PC-3 (cell line): ENCODE results near the gene FSD1L. TPM values are rescaled to one million over a fixed set of nuclear protein-coding genes. Genes with fewer than 3 reads are reported as not detected.
A peak's percentile ranks its signal among the peaks of the same experiment; 100 is the strongest.

Source experiments
- ATAC-seq: fragments of 200-7000 bp; cut with Tn5 transposase; 2 replicates; pipeline ENCODE4 v1.9.1; 2020; ENCODE audit warnings: mild to moderate bottlenecking, moderate library complexity
- BruUV-seq: library from RNA; stranded (reverse); fragments of 400-500 nt; replicated peaks from 2 replicates; lab custom pipeline; 2021; lab: Mats Ljungman, UMichigan
- CTCF ChIA-PET: fragments of 300-600 bp; sonication (Branson Sonifier 250); formaldehyde crosslinking; loops from one replicate; lab custom pipeline; 2022; ENCODE audit warnings: antibody characterized with exemption; lab: Charles Lee
- POLR2A ChIA-PET: fragments of 300-600 bp; sonication (Branson Sonifier 250); formaldehyde crosslinking; loops from one replicate; lab custom pipeline; 2022; ENCODE audit warnings: antibody characterized with exemption; ENCODE audit not compliant: unreplicated experiment; lab: Charles Lee
- DNase-seq: peaks from one replicate; pipeline ENCODE4 v3.0.0-alpha.2; 2015
- H2AFZ ChIP-seq: fragments of 300-600 bp; sonication (generic); 2 replicates; pipeline ENCODE4 v1.6.0; 2016; ENCODE audit warnings: antibody characterized with exemption, low read length
- H3F3A ChIP-seq: fragments of 300-600 bp; sonication (generic); one replicate; pipeline ENCODE4 v1.6.0; 2017; ENCODE audit warnings: antibody characterized with exemption, low read length, control low read depth, mild to moderate bottlenecking; ENCODE audit not compliant: unreplicated experiment
- H3K27ac ChIP-seq: fragments of 300-600 bp; sonication (generic); 2 replicates; pipeline ENCODE4 v1.5.1; 2016; ENCODE audit warnings: mild to moderate bottlenecking, low read length
- H3K27me3 ChIP-seq: fragments of 300-600 bp; sonication (generic); 2 replicates; pipeline ENCODE4 v1.6.1; 2016; ENCODE audit warnings: low read length, mixed read lengths
- H3K36me3 ChIP-seq: fragments of 300-600 bp; sonication (generic); 2 replicates; pipeline ENCODE4 v1.6.1; 2016; ENCODE audit warnings: low read depth, mixed run types, low read length, mixed read lengths
- H3K4me1 ChIP-seq: fragments of 300-600 bp; sonication (generic); 2 replicates; pipeline ENCODE4 v1.5.1; 2016; ENCODE audit warnings: low read length; ENCODE audit not compliant: insufficient read depth
- H3K4me2 ChIP-seq: fragments of 300-600 bp; sonication (generic); 2 replicates; pipeline ENCODE4 v1.6.0; 2016; ENCODE audit warnings: low read length
- H3K4me3 ChIP-seq: fragments of 300-600 bp; sonication (generic); 2 replicates; pipeline ENCODE4 v1.5.1; 2016; ENCODE audit warnings: mild to moderate bottlenecking, low read length, mixed read lengths
- H3K79me2 ChIP-seq: fragments of 300-600 bp; sonication (generic); 2 replicates; pipeline ENCODE4 v1.6.1; 2017; ENCODE audit warnings: low read length, mixed read lengths
- H3K9ac ChIP-seq: fragments of 300-600 bp; sonication (generic); 2 replicates; pipeline ENCODE4 v1.6.0; 2016; ENCODE audit warnings: mild to moderate bottlenecking, low read length
- H3K9me2 ChIP-seq: fragments of 300-600 bp; sonication (generic); replicated peaks from 2 replicates; pipeline ENCODE4 v1.6.1; 2016; ENCODE audit warnings: mixed run types, low read length, mixed read lengths
- H3K9me3 ChIP-seq: fragments of 300-600 bp; sonication (generic); 2 replicates; pipeline ENCODE4 v1.6.1; 2016; ENCODE audit warnings: low read length, mixed read lengths
- H4K20me1 ChIP-seq: fragments of 300-600 bp; sonication (generic); 2 replicates; pipeline ENCODE4 v1.6.1; 2016; ENCODE audit warnings: low read length, mixed read lengths
- CTCF ChIP-seq: fragments of 300-600 bp; sonication (generic); conservative IDR thresholded peaks from 2 replicates; pipeline ENCODE4 v1.5.1; 2017; ENCODE audit warnings: antibody characterized with exemption, low read depth, mild to moderate bottlenecking, low read length
- EZH2 ChIP-seq: fragments of 300-600 bp; sonication (generic); IDR thresholded peaks from one replicate; pipeline ENCODE4 v1.6.1; 2017; ENCODE audit warnings: antibody characterized with exemption, mild to moderate bottlenecking, low read length; ENCODE audit not compliant: unreplicated experiment
- EZH2phosphoT487 ChIP-seq: fragments of 300-600 bp; sonication (generic); IDR thresholded peaks from 2 replicates; pipeline ENCODE4 v1.6.1; 2018; ENCODE audit warnings: mild to moderate bottlenecking, antibody characterized with exemption, low read length, borderline replicate concordance
- intact Hi-C: fragments of 100-400 bp; cut with micrococcal nuclease; formaldehyde crosslinking; loops from 2 replicates; pipeline ENCODE4 v1.9.0; 2023
- total RNA-seq: library from RNA; depleted of rRNA; stranded (reverse); fragments of >200 nt; gene quantifications from 2 replicates; pipeline ENCODE4 v1.2.3, GENCODE V29; 2014

Gene FSD1L
- total RNA-seq, 1 experiment from 2014 or later: 1.7 TPM

- intact Hi-C loops: loop anchor here (10.0 kb wide), 1 partner anchor 72 kb away; no protein-coding TSS in a partner anchor
- Histone ChIP-seq H2AFZ (no peak overlapping the region), H3K4me1 (no peaks in the 10 kb centered on the region), H3F3A (no peaks in the 10 kb centered on the region), H3K27ac (no peak overlapping the region), H3K4me3 (no peak overlapping the region), H3K9me2 (no peaks in the 10 kb centered on the region), H4K20me1 (no peaks in the 10 kb centered on the region), H3K4me2 (no peak overlapping the region), H3K79me2 (no peaks in the 10 kb centered on the region), H3K27me3 (no peaks in the 10 kb centered on the region), H3K9me3 (no peaks in the 10 kb centered on the region), H3K36me3 (no peaks in the 10 kb centered on the region), H3K9ac (no peak overlapping the region)
- ATAC-seq: no peak
- ChIA-PET CTCF (no interaction called here), POLR2A (no interaction called here)
- BruUV-seq: no TSS peak
- no peak for DNase-seq
- TF ChIP-seq CTCF: no peak
- no peak for TF ChIP-seq EZH2phosphoT487
- TF ChIP-seq EZH2: no peak
These were observed 41.5 kb upstream of the FSD1L start for GRCh38 chr9:105406369-105406768.

GRCh38 chr9:105413525-105413924, 34.3 kb upstream of the FSD1L start:
- no peaks in the 10 kb centered on the region for H4K20me1 ChIP-seq
- no peaks in the 10 kb centered on the region for H3K36me3 ChIP-seq
- TF ChIP-seq CTCF (peak; percentile 52), EZH2phosphoT487 (no peak), EZH2 (no peak)
- no peaks in the 10 kb centered on the region for H3K79me2 ChIP-seq
- H3K9me2 ChIP-seq: no peaks in the 10 kb centered on the region
- peak; percentile 37 for DNase-seq
- H3K27me3 ChIP-seq: no peaks in the 10 kb centered on the region
- peaks cover 8% of the 10 kb centered on the region; the same call in 1 of the 2 replicates for H3K4me1 ChIP-seq
- ATAC-seq: peak; percentile 53
- no peak overlapping the region for H3K27ac ChIP-seq
- H2AFZ ChIP-seq: no peak overlapping the region
- ChIA-PET CTCF (interaction anchor here (0.6 kb wide), 1 partner anchor 104 kb away, joined by 7 read pairs; no protein-coding TSS in a partner anchor), POLR2A (interaction anchor here (0.6 kb wide), 1 partner anchor 294 kb away, joined by 5 read pairs; no protein-coding TSS in a partner anchor)
- no peak overlapping the region for H3K4me2 ChIP-seq
- intact Hi-C loops: loop anchor here (1.0 to 5.0 kb wide), 2 partner anchors 168 to 486 kb away; partner anchors contain the start of gene ABCA1
- H3K4me3 ChIP-seq: no peak overlapping the region
- BruUV-seq: no TSS peak
- H3K9me3 ChIP-seq: no peaks in the 10 kb centered on the region
- no peak overlapping the region for H3K9ac ChIP-seq
- no peaks in the 10 kb centered on the region for H3F3A ChIP-seq

- CTCF ChIA-PET: no interaction called here
- Histone ChIP-seq H3K9ac (no peak overlapping the region), H3F3A (no peaks in the 10 kb centered on the region), H3K4me1 (peaks cover 8% of the 10 kb centered on the region; the same call in 1 of the 2 replicates), H3K36me3 (no peaks in the 10 kb centered on the region), H3K4me2 (peak overlapping the region; percentile 73), H2AFZ (peak overlapping the region; percentile 56; the same call in 1 of the 2 replicates), H3K4me3 (no peak overlapping the region), H3K9me2 (no peaks in the 10 kb centered on the region), H3K27me3 (no peaks in the 10 kb centered on the region), H3K79me2 (no peaks in the 10 kb centered on the region), H3K27ac (no peak overlapping the region), H4K20me1 (no peaks in the 10 kb centered on the region), H3K9me3 (no peaks in the 10 kb centered on the region)
- TF ChIP-seq CTCF: peak; percentile 94
- no peak for TF ChIP-seq EZH2phosphoT487
- BruUV-seq: no TSS peak
- peak; percentile 56 for DNase-seq
- intact Hi-C loops: loop anchor here (1.0 to 5.0 kb wide), 4 partner anchors 256 to 634 kb away; partner anchors contain the start of gene ABCA1
- POLR2A ChIA-PET: no interaction called here
- peak; percentile 78 for ATAC-seq
These were observed 32.7 kb upstream of the FSD1L start for GRCh38 chr9:105414947-105415661.
